Body of pancreas (tissue), 4 donors: ENCODE results near the gene MMP17. TPM values are rescaled to one million over a fixed set of nuclear protein-coding genes. Genes with fewer than 3 reads are reported as not detected.

Source experiments
- ATAC-seq: fragments of 150-250 bp; one replicate; pipeline ENCODE4 v1.9.1; 2016
- DNase-seq, 4 donors: peaks; one replicate each; pipeline ENCODE4 v3.0.0-alpha.2; 2019
- H3K27ac ChIP-seq, 4 donors: fragments of 200-600 bp; sonication (generic); 1 replicate in 3 of 4; 2 replicates in 1 of 4; pipeline versions ENCODE4 v1.5.1 to v1.6.1; 2016 to 2019; ENCODE audit warnings: mild to moderate bottlenecking in 1 of 4, mixed read lengths in 1 of 4, moderate library complexity in 1 of 4
- H3K27me3 ChIP-seq, 2 donors: fragments of 200-600 bp; sonication (generic); one replicate each; pipeline ENCODE4 v1.6.0; 2016; ENCODE audit warnings: mild to moderate bottlenecking in 1 of 2
- H3K36me3 ChIP-seq, 2 donors: fragments of 200-600 bp; sonication (generic); replicated peaks in 1 of 2; 2 replicates each; pipeline ENCODE4 v1.5.1; 2016; ENCODE audit warnings: low read depth in 2 of 2; ENCODE audit not compliant: insufficient read depth in 1 of 2
- H3K4me1 ChIP-seq: fragments of 200-600 bp; sonication (generic); one replicate; pipeline ENCODE4 v1.6.0; 2016
- H3K4me3 ChIP-seq, 2 donors: fragments of 200-600 bp; sonication (generic); 1 replicate in 1 of 2; 2 replicates in 1 of 2; pipeline ENCODE4 v1.5.1; 2016 to 2019
- H3K9me3 ChIP-seq, 3 donors: fragments of 200-600 bp; sonication (generic); 1 replicate in 2 of 3; 2 replicates in 1 of 3; pipeline ENCODE4 v1.5.1; 2016
- POLR2A ChIP-seq, 3 donors: fragments of 450-650 bp; IDR thresholded peaks; one replicate each; pipeline ENCODE4 v1.6.1; 2016; ENCODE audit warnings: antibody characterized with exemption in 3 of 3, mild to moderate bottlenecking in 2 of 3
- WGBS, 2 donors: methylation state at CpG; one replicate each; pipeline ENCODE4 v1.1.5; 2017; 5-methylcytosine and 5-hydroxymethylcytosine counted together
- intact Hi-C: fragments of 100-400 bp; cut with DNase I; formaldehyde crosslinking; loops from one replicate; pipeline ENCODE4 v1.15.1; 2023
- total RNA-seq, 2 donors: library from RNA; depleted of rRNA; stranded (reverse); fragments of >200 nt; gene quantifications; one replicate each; pipeline ENCODE4 v1.1.0, GENCODE V29; 2016
- TF ChIP-seq, protein P1 (sequence below), 7 experiments: fragments of 450-650 bp in 4 of 7; fragments of 200-600 bp in 3 of 7; sonication (generic) in 3 of 7; IDR thresholded peaks; one replicate each; pipeline ENCODE4 v1.5.1; 2016 to 2019; ENCODE audit warnings: antibody characterized with exemption in 7 of 7

MMP17 gene
- total RNA-seq, 2 donors from 2014 or later, result 2.6 to 6.7 TPM

DNA sequence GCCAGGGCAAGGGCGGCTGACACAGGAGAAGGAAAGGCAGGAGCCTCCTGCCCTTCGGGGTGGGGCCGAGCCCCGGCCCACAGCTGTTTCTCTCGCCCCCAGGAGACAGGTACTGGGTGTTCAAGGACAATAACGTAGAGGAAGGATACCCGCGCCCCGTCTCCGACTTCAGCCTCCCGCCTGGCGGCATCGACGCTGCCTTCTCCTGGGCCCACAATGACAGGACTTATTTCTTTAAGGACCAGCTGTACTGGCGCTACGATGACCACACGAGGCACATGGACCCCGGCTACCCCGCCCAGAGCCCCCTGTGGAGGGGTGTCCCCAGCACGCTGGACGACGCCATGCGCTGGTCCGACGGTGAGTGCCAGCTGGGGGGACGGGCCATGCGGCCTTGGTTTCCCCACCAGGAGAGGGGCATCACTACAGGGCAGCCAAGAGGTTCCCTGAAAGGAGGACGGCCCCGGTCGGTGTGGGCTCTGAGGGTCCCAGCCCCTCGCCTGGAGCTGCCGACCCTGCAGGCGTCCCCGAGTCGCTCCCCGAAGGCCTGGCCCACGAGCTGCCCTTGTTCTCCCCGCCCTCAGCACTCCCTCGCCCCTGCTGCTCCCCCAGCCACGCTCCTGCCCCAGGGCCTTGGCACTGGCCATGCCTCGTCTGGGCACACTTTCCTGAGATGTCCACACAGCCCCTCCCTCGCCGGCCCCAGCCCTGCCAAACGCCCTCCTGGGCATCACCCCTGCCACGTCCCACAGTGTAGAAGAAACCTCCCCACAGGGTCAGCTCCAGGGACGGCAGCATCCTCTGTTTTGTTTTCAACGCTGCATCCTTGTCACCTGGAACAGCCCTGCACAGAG is 21.7 kb downstream of the MMP17 start:
- TF ChIP-seq, protein P1, sequence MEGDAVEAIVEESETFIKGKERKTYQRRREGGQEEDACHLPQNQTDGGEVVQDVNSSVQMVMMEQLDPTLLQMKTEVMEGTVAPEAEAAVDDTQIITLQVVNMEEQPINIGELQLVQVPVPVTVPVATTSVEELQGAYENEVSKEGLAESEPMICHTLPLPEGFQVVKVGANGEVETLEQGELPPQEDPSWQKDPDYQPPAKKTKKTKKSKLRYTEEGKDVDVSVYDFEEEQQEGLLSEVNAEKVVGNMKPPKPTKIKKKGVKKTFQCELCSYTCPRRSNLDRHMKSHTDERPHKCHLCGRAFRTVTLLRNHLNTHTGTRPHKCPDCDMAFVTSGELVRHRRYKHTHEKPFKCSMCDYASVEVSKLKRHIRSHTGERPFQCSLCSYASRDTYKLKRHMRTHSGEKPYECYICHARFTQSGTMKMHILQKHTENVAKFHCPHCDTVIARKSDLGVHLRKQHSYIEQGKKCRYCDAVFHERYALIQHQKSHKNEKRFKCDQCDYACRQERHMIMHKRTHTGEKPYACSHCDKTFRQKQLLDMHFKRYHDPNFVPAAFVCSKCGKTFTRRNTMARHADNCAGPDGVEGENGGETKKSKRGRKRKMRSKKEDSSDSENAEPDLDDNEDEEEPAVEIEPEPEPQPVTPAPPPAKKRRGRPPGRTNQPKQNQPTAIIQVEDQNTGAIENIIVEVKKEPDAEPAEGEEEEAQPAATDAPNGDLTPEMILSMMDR (IDR thresholded peaks at IDR 0.05), result no peak
- TF ChIP-seq POLR2A (IDR thresholded peaks at IDR 0.05), result no peak
- no peaks in the 10 kb centered on the region for H3K9me3 ChIP-seq
- 71 to 75% methylated on average over 24 to 40 of the region's 47 CpGs for WGBS, 2 donors
- intact Hi-C loops, result loop anchor here (10.0 kb wide), 1 partner anchor 145 kb away; no protein-coding TSS in a partner anchor
- DNase-seq (no peak), ATAC-seq (no peak)
- H3K27ac ChIP-seq, result no peak overlapping the region
- no peaks in the 10 kb centered on the region for H3K27me3 ChIP-seq
- peaks cover 7% of the 10 kb centered on the region for H3K4me1 ChIP-seq
- H3K4me3 ChIP-seq, result no peak overlapping the region
- no peaks in the 10 kb centered on the region for H3K36me3 ChIP-seq

DNA sequence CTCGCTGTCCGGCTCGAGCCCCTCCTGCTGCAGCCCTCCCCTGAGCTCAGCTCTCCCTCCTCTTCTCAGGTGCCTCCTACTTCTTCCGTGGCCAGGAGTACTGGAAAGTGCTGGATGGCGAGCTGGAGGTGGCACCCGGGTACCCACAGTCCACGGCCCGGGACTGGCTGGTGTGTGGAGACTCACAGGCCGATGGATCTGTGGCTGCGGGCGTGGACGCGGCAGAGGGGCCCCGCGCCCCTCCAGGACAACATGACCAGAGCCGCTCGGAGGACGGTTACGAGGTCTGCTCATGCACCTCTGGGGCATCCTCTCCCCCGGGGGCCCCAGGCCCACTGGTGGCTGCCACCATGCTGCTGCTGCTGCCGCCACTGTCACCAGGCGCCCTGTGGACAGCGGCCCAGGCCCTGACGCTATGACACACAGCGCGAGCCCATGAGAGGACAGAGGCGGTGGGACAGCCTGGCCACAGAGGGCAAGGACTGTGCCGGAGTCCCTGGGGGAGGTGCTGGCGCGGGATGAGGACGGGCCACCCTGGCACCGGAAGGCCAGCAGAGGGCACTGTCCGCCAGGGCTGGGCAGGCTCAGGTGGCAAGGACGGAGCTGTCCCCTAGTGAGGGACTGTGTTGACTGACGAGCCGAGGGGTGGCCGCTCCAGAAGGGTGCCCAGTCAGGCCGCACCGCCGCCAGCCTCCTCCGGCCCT is 22.8 kb downstream of the MMP17 start:
- DNase-seq (peak; percentile 59 to 81 (median 72)), ATAC-seq (peak; percentile 84)
- Histone ChIP-seq H3K36me3 (no peaks in the 10 kb centered on the region), H3K27me3 (no peaks in the 10 kb centered on the region), H3K4me3 (no peak overlapping the region), H3K9me3 (no peaks in the 10 kb centered on the region), H3K4me1 (peaks cover 7% of the 10 kb centered on the region), H3K27ac (no peak overlapping the region)
- intact Hi-C loops, result loop anchor here (10.0 kb wide), 1 partner anchor 144 kb away; no protein-coding TSS in a partner anchor
- WGBS, 2 donors, result 52% methylated on average over 27 of the region's 41 CpGs; no CpG with 5 or more reads in 1 of the 2 donors
- TF ChIP-seq, protein P1 (IDR thresholded peaks at IDR 0.05), result peak; percentile 58 to 97 (median 79)
- TF ChIP-seq POLR2A (IDR thresholded peaks at IDR 0.05), result no peak

DNA sequence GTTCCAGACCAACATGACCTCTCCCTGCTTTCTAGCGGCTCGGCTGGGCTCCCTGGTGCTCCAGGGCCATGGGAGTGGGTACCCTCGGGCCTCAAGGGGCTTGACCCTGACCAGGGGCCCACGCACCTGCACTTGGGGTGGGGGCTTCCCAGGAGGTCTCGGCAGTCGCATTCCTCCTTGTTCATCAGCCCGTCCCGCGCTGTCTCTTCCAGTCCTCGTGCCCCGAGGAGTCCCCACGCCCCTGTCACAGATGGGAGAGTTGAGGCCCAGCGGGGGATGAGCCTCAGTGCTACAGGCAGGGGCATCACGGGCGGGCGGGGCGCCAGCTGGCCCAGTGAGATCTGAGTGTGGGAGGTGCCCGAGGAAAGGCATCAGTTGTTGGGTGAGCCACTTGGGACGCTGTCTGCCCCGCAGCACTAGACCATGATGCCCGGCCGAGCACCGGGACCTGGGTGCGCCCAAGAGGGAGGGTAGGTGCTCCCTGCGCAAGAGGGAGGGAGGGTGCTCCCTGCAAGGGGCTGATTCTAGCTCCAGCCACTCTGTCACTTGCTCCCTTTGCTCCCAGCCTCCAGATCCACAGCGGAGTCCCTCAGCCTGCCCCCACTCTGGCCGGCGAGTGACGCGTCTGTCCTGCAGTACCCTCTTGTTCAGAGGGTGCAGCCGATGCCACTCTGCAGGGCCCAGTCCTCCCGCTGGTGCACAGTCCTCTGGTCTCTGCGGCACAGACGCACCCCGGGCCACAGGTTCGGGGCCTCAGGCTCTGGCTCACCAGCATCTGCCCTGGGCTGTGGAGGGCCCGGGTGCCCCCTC is 23.8 kb downstream of the MMP17 start:
- intact Hi-C loops, result loop anchor here (10.0 kb wide), 1 partner anchor 143 kb away; no protein-coding TSS in a partner anchor
- WGBS, 2 donors, result 68 to 73% methylated on average over 10 to 35 of the region's 37 CpGs
- H3K4me3 ChIP-seq, result no peak overlapping the region
- H3K27ac ChIP-seq, result no peak overlapping the region
- DNase-seq (no peak), ATAC-seq (no peak)
- TF ChIP-seq, protein P1 (IDR thresholded peaks at IDR 0.05), result no peak
- no peak for TF ChIP-seq POLR2A (IDR thresholded peaks at IDR 0.05)
- H3K4me1 ChIP-seq, result peaks cover 7% of the 10 kb centered on the region
- H3K9me3 ChIP-seq, result no peaks in the 10 kb centered on the region
- no peaks in the 10 kb centered on the region for H3K36me3 ChIP-seq
- no peaks in the 10 kb centered on the region for H3K27me3 ChIP-seq

DNA sequence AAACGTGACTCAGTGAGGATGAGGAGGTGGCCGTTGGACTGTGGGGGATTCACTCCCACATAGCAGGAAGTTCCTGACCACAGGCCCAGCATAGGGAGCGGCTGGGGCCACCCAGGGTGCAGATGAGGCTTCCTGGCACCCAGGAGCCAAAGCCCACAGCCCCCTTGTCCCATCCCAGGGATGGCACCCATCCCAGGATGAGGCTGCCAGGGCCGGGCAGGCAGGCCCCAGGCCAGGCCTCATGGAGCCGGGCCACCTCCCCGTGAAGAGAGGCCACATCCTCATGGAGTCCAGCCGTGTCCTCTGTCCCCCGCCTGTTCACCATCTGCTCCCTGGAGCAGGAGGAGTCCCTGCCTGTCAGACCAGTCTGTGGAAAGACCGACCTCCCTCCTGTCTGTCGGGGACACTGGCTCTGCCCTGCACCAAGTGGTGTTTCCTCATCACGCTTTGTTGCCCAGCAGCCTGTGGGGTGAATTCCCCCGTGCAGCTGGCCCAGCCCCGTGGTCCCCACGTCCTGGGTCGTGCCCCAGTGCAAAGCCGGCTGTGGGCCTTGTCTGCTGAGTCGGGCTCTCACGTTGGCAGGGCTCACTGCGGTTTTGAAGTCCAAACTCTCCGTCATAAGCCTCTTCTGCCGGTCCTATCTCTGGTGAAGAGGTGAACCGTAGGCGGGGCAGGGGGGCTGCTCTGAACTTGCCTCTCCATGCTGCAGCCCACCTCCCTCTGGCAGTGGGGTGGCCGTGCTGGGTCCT is 24.5 kb downstream of the MMP17 start:
- DNase-seq (no peak), ATAC-seq (no peak)
- Histone ChIP-seq H3K27ac (no peak overlapping the region), H3K27me3 (no peaks in the 10 kb centered on the region), H3K4me1 (peaks cover 7% of the 10 kb centered on the region), H3K36me3 (no peaks in the 10 kb centered on the region), H3K4me3 (no peak overlapping the region), H3K9me3 (no peaks in the 10 kb centered on the region)
- no peak for TF ChIP-seq POLR2A (IDR thresholded peaks at IDR 0.05)
- TF ChIP-seq, protein P1 (IDR thresholded peaks at IDR 0.05), result no peak
- 60 to 67% methylated on average over 13 to 22 of the region's 24 CpGs for WGBS, 2 donors
- intact Hi-C loops, result loop anchor here (10.0 kb wide), 1 partner anchor 142 kb away; no protein-coding TSS in a partner anchor
